Activated naive CD8-positive, alpha-beta T cell treated with anti-CD3 and anti-CD28 coated beads, Interleukin-2, amount 50 U/mL, for 16 hours (primary cell): ENCODE measurements around the gene OGFOD2.
"Not testable (repeated sequence)": the region's sequence is repeated elsewhere in the genome, so short reads cannot be mapped to it uniquely, and the experiment has no call there.

Source experiments
- DNase-seq: peaks from one replicate; pipeline ENCODE4 v3.0.0-alpha.2; 2020; ENCODE audit warnings: low read depth, low spot score

Gene OGFOD2

DNA sequence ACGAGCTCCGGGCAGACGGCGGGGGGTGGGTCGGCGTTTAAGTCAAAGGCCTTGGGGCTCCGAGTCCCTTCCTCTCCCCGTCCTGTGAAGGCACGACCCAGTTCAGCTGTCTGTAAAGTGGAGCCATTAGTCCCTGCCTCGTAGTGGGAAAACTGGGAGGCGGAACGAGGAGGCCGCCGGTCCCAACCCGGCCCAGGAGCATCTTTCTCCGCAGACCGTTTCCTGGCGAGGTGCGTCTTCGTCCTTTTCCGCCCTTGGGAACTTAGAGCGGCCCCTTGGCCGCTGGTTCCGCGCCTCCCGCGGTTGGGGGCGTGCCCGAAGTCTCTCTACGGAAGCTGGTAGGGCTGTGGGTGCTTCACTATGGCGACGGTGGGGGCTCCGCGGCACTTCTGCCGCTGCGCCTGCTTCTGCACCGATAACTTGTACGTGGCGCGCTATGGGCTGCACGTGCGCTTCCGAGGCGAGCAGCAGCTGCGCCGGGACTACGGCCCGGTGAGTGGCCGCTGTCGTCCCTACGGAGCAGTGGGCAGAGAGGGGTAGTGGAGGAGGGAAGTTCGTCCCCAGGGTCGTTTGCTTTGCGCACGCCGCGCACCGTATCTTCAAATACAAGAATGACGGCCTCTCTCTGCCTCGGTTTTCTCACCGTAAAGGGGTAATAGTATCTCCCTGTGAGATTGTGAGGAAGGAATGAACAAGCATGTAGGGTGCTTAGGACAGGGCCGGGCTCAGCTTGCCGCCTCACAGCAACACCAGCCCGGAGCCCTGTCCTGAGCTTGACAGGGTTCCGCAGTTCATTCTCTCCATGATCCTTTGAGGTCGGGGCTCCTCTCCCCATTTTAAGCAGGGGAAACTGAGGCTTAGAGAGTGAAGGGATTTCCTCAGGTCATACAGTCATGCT is at the start of gene OGFOD2:
TSS of gene OGFOD2 (plus strand) at position 353 of the 898 bp plus-strand sequence. CDS start at position 361, 8 bp downstream.
- peak; percentile 87 for DNase-seq

DNA sequence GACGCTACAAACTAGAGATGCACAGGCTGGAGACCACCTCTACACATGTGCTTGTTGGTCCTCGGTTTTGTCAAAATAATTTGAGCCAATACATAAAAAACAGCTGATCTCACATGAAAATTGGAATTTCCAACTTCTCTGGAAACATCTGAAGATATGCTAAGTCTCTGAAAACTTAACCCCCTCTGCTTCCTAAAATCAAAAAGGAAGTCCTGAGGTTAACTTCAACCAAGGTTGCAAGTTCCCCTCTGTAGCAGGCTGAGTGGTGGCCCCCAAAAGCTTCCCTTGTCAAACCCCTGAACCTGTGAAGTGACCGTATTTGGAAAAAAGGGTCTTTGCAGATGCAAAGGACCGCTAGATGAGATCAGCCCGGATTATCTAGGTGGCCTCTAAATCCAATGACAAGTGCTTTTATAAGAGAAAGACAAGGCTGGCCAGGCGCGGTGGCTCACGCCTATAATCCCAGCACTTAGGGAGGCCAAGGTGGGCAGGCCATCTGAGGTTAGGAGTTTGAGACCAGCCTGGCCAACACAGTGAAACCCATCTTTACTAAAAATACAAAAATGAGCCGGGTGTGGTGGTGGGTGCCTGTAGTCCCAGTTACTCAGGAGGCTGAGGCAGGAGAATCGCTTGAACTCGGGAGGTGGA is 47.2 kb upstream of the OGFOD2 start:
- no peak for DNase-seq

DNA sequence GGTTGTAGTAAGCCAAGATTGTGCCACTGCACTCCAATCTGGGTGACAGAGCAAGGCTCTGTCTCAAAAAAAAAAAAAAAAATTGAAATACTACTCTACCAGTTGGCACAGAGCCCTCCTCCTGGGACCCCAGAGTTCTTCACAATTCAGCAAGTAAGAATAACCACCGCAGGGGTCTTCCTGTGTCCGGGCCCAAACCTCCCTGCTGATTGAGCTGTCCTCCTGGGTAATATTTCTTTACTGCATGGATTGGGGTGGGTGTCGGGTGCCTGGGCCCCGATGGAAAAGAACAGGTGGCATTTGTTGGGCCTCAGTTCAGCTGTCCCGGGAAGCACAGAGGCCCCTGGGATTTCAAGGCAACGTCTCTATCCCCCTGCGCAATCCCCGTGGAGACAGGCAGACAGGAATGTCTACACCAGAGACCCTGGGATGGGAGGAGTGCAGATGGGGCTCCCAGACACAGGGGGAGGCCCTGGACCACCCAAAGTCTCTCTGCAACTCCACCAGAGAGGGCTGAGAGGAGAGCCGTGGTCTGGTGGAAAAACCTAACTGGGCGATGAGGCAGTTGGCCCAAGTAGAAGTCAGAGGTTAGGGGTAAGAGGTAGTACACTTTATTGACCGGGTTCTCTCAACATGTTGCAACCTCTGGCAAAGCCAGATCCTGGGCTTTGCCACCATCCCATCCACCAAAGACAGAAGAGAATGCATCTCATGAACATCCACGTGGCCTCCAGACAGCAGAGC is 46.5 kb upstream of the OGFOD2 start:
- no peak for DNase-seq

DNA sequence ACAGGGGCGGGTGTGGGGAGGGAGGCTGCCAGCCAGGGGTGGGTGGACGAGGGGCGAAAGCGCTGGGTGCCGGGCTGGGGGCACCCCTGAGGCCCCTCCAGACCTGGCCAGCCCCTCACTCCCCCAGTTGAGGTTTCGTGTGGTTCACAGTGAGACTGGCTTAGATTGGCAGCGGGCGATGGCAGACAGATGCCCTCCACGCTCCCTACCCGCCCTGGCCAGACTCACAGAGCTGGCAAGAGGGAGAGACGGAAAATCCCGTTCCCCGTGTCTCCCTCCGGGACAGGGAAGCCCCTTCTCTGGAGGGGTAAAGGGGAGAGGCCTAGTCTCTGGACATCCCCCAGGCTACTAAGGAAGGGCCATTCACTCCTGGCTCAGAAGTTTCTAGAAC is 45.9 kb upstream of the OGFOD2 start:
- no peak for DNase-seq

DNA sequence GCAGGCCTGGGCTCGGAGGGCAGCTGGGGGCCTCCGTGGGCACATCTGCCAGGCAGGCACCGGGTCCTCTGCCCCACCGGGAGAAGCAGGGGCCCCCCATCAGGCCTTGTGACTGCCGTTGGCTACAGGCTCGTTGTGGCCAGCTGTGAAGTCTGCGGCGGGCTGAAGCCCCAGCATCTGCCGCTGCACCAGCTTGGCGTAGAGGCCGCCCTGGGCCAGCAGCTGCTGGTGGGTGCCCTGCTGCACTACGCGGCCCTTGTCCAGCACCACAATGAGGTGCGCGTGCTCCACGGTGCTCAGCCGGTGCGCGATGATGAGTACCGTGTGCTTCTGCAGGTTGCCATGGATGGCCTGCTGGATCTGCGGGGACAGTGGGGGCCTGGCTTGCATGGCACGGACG is 45.2 kb upstream of the OGFOD2 start:
- DNase-seq = no peak

DNA sequence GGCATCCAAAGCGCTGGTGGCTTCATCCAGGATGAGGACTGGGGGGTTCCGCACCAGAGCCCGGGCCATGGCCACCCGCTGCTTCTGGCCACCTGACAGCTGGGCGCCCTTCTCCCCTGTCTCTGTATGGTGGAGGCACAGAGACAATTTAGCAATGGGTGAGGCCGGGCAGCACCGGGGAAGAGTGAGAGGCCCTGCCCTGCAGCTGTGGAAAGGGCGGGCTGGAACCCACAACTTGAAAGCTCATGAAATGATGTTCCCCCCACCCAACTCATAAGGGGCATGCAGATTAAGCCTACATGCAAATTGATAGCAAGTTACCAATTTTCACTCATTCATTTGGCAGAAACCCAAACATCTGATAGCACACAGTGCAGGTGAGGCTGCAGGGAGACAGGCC is 42.8 kb upstream of the OGFOD2 start:
- no peak for DNase-seq

DNA sequence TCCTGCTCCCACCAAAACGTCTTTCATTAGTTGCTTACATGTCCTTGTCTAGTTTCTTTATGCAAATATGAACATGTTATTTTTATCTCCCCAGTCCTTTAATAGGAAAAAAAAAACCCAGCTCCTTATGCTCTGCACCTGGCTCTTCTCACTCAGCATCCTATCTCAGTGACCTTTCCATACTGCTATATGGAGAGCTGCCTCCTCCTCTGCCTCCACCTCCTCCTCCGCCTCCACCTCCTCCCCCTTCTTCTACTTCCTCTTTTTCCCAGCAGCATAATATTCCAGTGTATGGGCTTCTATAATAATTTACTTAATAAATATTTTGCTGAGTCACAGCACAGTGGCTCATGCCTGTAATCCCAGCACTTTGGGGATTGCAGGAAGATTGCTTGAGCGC is 40.3 kb upstream of the OGFOD2 start:
- no peak for DNase-seq

DNA sequence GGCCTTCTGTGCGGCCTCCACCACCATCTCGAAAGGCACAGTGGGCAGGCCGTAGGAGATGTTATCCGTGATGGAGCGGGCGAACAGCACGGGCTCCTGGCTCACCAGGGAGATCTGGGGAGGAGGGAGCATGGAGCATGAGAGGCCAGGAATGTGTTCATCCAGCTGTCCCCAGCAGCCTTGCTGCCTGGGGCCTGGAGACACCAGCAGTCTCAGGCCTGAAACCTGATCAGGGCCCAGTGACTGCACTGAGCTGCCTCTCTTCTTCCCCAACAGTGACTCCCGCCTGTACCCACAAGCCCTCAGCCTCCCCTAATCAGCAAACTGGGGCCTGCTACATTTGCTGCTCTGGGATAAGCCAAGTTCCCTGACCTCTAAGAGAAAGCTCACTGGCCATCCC is 39.7 kb upstream of the OGFOD2 start:
- DNase-seq = no peak

DNA sequence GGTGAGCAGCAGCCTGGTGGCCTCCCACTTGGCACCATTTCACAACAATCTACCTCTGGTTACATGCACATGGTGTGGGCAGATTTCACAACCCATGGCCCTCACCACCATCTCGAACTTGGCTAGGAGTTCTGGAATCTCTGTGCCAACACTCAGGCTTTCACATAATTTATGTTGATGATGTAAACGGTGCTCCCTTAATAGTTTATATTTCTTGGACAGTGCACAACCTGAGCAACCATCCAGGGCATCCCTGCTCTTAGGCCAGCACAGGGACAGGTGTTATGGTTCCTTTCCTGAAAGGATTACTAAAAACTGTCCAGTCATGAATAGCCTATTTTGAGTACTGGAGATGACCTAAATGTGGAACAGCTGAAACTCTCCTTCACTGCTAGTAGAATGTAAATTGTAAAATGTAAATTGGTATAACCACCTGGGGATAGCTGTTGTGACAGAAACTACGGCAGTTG is 37.4 kb upstream of the OGFOD2 start:
- no peak for DNase-seq

DNA sequence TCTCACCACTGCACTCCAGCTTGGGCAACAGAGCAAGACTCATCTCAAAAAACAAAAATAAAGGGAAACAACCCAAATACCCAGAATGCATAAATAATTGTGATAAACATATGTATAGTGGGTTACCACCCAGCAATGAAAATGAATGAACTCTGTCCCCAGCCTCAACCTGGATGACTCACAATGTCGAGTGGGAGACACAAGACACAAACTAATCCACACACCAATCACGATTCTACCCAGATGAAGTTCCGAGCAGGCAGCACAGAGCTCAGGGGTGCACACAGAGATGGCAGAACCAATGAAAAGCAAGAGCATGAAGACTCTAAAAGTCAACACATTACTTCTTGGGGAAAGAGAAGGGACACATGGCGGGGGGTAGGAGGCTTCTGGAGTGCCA is 35.9 kb upstream of the OGFOD2 start:
- DNase-seq = no peak

DNA sequence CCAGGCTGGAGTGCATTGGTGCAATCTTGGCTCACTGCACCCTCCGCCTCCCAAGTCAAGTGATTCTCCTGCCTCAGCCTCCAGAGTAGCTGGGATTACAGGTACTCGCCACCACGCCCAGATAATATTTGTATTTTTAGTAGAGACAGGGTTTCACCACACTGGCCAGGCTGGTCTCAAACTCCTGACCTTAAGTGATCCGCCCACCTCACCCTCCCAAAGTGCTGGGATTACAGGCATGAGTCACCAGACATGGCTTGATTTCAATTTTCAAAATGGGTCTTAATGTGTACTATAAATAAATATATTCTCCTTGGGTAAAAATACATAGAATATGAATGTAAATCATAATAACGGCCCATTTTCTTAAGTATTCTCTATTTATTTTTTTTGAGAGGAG is 33.7 kb upstream of the OGFOD2 start:
- DNase-seq = not testable (repeated sequence)

DNA sequence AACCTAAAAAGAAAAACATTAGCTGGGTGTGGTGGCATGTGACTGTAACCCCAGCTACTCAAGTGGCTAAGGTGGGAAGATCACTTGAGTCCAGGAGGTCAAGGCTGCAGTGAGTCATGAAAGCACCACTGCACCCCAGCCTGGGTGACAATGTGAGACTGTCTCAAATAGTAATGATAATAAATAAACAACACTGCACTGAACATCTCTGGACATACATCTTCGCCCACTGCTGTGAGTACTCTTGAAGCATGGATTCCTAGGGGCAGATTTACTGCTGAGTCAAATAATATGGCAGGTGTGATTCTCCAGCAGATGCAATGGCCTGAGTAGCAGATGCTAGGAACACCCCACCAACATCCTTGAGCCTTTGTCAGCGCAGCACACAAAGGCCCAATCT is 32.4 kb upstream of the OGFOD2 start:
- DNase-seq = no peak

DNA sequence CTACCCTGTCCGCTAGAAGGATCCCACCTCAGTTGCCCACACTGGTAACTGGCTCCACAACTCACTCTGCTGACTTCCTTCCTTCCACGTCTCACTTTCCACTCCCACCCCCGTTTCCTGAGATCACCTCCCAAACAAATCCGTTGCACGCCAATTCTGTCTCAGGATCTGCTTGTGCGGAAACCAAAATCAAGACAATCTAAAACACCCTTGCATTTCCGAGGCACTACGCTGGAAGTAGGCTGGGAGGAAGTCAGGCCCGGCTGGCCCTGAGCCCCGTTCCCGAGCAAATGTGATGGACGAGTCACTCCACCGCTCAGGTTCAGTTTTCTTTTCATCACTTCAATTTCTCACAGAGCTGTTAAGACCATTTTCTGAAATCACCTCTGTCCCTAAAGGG is 31.8 kb upstream of the OGFOD2 start:
- DNase-seq = no peak

DNA sequence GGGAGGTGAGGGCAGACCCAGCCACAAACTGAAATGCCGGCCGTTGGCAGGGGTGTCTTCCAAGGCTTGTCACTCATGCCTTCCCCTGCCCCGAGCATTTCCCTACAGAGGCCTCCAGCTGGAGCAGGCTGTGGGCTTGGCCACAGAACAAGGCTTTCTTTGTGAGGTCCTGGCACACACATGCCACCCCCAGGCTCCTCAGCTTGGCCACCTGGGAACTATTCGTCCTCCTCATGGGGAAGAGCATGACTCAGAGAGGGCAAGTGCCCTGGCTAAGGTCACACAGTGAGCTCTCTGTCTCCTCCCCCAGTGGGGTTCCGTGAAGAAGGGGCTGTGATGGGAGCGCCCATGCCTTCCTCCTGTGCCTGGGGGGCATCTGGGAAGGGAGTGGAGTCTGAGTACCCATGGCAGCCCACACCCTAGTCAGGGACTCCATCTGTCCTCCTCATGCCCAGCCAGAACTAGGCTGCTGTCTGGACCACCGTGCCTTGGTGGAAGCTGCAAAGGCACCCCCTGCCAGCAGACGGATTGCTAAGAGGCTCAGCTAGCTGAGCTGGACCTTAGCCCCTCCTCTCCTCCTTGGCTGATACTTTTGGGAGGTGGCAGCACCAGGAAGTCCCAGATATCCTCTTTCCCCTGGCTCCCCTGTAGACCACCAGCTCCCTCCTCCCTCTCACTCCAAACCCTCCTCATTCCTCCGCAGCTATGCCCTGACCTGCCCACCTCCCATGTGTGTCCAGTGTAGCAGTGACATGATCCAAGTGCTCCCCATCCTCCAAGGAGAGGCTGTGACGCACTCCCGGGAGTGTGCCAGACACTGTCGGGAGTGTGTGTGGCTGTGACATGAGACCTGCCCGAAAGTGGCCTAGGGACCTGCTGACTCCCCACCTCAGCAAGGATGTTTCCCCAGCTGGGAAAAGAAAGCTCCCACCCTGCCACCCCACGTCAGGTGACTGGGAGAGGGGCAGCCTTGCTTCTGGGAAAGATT is 30.1 kb upstream of the OGFOD2 start:
- no peak for DNase-seq

DNA sequence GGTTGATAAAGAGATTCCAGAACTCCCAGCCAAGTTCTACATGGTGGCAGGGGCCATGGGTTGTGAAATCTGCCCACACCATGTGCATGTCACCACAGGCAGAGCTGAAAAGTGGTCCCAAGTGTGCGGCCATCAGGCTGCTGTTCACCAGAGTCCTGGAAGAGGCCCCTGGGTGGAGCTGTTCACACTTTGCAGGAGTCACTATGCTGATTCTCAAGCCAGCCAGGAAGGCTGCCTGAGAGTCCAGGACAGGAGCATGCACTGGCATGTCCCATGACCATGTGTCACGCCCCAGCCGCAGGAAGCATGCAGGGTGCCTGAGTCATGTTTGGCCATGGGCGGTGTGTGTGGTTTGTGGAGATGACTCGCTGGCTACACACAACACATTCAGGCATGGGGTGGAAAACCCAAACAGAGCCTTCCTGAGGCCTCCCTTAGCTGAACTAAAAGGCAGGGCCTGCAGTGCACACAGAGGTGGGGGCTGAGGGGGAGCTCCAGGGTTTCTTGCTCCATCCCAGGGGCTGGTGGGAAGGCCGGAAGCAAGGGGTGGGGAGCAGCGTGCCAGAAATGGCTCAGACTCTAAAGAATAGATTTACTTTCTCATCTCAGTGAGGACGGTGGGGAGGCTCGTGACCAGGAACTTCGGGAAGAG is 28.2 kb upstream of the OGFOD2 start:
- peak; percentile 47 for DNase-seq

DNA sequence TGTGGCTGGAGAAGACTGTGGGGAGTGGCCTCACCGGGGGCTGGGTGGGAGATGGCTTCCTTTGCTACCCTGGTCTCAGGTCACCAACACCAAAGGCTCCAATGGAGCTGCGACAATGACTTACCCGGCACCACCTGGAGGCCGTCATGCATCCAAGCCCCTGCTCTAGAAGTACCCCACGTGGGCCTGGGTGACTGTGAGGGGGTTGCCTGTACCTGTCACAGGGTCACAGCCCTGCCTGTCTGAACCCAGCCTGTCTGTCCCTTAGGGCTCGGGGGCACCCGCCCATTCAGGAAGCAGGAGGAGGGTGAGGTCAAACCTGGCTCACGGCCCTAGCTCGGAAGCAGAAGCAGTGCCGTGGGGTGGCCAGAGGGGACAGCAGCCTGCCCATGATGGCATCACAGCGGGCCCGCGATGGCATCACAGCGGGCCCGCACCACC is 27.7 kb upstream of the OGFOD2 start:
- DNase-seq = no peak

DNA sequence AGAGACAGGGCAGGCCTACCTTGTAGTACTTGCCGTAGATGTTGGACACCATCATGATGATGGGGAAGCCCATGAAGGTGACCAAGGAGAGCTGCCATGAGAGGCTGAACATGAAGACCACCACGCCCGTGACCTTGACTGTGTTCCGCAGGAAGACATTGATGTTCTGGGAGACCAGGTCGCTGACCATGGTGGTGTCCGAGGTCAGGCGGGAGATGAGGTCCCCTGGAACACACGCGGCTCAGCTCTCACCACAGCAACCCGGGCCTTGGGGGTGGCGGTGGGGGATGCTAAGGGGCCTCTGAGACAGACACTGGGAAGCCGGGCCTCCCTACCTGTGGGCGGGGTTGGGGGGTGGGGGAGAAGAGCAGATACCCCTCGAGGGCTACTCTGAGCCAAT is 26.4 kb upstream of the OGFOD2 start:
- no peak for DNase-seq

DNA sequence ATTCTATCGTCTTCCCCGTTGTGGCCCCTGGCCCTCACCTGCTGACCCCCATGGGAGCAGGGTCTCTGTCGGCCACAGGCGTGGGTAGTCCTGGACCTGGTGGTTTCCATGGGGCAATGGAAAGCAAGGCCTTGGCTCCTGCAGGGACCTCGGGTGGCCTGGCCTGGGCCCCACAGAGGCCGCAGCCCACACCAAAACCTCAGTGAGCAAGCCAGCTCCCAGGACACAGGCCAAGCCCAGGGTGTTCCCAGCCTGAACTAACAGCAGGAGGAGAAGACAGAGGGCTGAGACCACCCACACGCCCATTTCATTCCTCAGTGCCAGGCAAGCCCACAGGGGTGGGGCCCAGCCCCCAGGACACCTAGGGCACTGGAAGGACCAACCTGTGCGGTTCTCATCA is 25.6 kb upstream of the OGFOD2 start:
- DNase-seq = no peak

DNA sequence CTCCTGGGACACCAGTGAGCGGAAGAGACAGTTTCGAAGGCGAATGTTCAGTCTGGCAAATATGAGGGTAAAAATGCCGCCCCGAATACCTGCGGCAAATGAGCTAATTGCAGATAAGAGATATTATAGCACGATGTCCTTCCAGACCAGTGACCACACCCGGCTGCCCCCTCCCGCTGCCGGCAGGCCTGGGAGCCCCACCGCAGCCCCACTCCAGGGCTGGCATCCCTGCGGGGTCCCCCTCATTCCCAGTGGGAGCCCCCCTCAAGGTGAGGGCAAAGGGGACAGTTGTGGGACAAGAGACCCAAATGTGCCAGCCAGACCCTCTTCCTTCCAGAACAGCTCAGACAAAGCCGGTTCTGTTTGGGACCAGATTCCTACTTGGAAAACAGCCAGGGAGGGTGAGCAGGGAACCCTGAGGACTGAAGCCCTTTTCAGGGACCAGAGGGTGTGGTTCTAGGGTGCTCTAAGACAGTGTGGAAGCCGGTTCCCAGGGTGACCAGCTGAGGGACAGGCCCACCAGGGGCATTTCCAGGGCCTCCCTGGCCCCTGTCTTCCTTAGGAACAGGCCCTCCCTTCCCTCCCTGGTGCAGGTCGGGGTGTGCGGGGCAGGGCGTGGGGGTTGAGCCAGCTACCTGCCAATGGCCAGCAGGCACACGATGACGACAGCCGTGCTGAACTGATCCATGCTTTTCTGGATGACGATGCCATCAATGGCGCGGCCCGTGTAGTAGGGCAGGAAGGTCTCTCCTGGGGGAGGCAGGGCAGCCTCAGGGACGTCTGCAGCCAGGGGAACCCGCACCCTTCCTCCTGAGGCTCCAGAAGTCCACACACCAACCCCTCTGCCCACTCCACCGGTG is 25.0 kb upstream of the OGFOD2 start:
- no peak for DNase-seq

DNA sequence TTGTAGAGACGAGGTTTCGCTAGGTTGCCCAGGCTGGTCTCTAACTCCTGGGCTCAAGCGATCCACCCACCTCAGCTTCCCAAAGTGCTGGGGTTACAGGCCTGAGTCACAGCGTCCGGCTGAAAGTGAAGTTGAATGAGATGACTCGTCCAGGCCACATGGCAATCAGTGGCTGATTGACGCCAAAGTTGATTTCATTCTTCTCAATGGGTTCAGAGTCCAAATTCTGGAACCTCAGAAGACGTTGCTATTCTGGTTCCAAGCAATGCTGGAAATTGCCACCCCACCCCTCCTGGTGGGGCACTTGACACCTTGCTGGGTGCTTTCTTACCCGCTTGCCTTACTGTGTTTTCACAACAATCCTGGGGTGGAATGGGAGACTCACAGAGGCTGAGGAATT is 23.6 kb upstream of the OGFOD2 start:
- no peak for DNase-seq
